GM21515 (cell line): ENCODE measurements around the gene FUT6.
A peak's percentile ranks its signal among the peaks of the same experiment; 100 is the strongest.

Experiments
- ATAC-seq: cut with Tn5 transposase; IDR thresholded peaks from one replicate; pipeline ENCODE4 v1.9.1; 2021; ENCODE audit not compliant: unreplicated experiment

FUT6 gene

GRCh38 chr19:5827891-5828660 is 11.4 kb downstream of the FUT6 start:
- peak; percentile 56 for ATAC-seq

GRCh38 chr19:5827342-5827890 is 12.1 kb downstream of the FUT6 start:
- ATAC-seq, result no peak

- no peak for ATAC-seq
Observed at GRCh38 chr19:5826531-5827341, 12.8 kb downstream of the FUT6 start.

- no peak for ATAC-seq
Observed at GRCh38 chr19:5825178-5825577, 14.3 kb downstream of the FUT6 start.

DNA sequence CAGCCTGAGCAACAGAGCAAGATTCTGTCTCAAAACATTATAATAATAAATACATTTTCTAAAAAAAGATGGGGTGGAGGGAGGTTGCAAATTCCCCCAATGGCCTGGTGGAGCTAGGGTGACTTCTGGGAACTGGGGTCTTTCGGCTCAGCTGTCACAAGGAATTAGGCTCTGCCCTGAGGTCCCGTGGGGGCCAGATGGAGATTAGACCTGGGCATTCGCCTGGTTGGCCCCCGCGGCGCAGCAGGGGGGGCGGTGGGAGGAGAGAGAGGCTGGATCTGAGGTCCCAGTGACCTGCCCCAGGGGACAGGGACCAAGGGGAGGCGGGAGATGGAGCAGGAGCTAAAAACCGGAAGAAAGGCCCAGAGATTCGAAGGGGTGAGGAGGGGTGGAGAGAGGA is 14.8 kb downstream of the FUT6 start:
- no peak for ATAC-seq

DNA sequence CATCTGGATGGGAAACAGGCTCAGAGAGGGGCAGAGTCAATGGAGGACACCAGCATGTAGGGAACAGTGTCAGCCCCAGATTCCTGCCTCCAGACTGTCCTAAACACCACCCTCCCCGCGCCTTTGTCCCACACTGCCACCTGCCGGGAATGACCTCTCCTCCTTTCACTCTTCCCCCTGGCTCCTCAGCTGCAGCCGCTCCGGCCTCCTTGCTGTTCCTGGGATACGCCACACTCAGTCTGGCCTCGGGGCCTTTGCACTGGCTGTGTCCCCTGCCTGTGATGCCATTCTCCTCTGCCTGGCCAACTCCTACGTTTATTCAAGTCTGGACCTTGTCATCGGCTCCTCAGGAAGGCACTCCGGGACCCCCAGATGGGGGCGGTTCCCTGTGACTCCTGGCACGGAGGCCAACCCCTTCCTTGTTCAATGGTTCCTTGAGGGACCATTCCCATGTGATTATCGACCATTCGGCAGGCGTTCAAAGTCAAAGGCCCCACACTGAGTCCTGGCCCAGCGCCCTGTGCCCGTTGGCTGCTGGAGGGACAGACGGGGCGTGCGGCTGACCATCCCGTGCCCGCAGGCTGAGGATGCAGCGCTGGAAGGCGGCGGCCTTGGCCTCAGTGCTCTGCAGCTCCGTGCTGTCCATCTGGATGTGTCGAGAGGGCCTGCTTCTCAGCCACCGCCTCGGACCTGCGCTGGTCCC is 15.8 kb downstream of the FUT6 start:
- no peak for ATAC-seq

DNA sequence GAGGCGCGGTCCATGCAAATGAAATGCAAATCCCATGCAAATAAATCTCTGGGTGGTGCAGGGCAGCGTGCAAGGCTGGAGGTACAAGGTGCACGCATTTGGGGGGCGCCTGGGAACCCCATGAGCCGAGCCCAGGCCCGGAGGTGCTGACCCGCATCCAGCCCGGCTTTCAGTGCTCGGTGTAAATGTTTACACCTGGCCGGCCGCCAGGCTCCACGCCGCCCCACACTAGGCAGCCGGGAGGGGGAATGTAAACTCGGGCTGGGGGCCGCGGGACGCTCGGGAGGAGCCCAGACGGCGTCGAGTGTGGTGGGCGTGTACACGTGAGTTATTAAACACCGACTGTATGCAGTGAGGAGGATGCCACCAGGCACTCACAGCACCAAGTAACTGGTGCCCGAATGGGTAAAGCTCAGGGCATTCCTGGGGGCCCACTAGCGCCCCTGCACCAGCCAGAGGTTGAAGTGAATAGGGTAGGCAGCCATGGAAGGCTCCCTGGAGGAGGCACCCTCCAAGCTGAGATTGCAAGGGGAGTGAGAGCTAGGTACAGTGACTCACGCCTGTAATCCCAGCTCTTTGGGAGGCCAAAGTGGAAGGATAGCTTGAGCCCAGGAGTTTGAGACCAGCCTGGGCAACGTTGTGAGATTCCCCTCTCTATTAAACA is 17.2 kb downstream of the FUT6 start:
- no peak for ATAC-seq

DNA sequence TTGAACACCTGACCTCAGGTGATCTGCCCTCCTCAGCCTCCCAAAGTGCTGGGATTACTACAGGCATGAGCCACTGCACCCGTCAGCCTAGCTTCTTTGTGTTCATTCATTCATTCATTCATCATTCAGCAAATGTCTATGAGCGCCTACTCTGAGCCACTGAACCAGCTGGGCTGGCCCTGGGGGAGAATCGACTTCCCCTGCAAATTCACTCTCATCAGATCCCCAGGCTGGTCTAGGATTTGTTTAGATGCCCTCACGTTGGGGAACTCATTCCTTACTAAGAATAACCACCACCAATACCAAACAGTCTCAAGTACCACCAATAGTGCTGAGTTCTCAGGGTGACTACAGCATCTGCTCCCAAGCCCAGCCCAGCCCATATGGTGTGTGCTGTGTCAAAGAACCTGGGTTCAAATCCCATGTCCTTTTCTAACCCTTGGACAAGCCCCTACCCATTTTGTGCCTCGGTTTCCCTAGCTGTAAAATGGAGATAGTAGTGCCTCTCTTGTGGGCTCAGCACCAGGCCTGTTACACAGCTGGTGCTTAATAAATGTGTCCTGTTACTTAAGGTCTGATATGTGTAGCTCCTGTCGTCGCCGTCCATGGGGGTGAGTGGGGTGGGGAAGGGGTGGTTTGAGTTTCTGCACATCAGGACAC is 17.9 kb downstream of the FUT6 start:
- ATAC-seq, result no peak

DNA sequence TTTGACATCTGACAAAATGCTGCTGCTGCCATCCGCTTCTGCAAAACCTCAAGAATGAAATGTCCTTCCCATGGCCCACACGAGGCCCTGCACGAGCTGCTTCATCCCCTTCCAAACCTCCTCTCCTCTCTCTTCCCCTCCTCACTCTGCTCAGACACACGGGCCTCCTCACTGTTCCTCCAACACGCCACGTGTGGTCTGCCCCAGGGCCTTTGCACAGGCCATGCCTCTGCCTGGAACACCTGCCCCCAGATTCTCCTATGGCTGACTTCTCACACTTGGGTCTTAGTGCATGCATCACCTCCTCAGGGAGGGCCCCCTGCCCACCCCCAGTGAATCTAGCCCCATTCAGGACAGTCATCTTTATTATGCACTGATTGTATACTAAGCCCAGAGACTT is 18.7 kb downstream of the FUT6 start:
- ATAC-seq, result no peak

- ATAC-seq, result no peak
Observed at GRCh38 chr19:5818594-5818993, 20.9 kb downstream of the FUT6 start.

DNA sequence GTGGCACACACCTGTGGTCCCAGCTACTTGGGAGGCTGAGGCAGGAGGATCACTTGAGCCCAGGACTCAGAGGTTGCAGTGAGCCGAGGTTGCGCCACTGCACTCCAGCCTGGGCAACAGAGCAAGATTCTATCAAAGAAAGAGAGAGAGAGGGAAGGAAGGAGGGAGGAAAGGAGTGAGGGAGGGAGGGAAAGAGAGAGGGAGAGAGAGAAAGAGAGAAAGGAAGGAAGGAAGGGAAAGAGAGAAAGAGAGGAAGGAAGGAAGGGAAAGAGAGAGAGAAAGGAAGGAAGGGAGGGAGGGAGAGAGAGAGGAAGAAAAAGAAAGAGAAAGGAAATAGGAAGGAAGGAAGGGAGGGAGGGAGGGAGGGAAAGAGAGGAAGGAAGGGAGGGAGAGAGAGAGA is 22.3 kb downstream of the FUT6 start:
- no peak for ATAC-seq

- ATAC-seq, result no peak
Observed at GRCh38 chr19:5814852-5815246, 24.7 kb downstream of the FUT6 start.

GRCh38 chr19:5814123-5814851 is 25.2 kb downstream of the FUT6 start:
- no peak for ATAC-seq

DNA sequence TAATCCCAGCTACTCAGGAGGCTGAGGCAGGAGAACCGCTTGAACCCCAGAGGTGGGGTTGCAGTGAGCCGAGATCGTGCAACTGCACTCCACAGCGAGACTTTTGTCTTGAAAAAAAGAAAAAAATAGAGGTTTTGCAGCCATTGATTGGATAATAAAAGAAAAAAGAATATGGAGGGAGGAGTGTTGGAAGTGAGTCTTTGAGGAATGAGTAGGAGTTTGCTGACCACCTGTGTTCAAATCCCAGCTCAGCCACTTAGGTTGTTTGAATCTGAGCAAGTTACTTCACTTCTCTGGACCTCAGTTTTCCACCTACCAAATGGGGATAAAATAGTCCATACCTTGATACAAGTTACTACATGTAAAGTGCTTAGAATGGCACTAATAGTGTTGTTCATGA is 28.4 kb downstream of the FUT6 start:
- no peak for ATAC-seq

DNA sequence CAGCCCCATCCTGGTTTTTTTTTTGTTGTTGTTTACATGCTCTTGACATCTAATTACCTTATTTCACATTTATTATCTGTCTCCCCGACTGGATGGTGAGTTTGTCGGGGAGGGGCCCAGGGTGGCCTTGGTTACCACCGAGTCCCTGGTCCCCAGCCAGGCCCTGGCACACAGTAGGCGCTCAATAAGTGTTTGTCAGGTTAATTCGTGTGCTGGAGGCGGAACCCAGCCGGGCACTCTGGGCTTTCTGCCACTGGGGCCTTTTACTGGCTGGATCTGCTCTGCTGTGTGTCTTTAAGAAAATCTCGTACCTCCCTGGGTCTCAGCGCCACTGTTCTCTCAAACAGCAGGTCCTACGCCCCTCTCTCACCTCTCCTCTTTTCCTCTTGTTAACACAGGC is 30.0 kb downstream of the FUT6 start:
- no peak for ATAC-seq

- no peak for ATAC-seq
Observed at GRCh38 chr19:5809053-5809452, 30.4 kb downstream of the FUT6 start.

- ATAC-seq, result no peak
Observed at GRCh38 chr19:5808120-5808816, 31.2 kb downstream of the FUT6 start.

DNA sequence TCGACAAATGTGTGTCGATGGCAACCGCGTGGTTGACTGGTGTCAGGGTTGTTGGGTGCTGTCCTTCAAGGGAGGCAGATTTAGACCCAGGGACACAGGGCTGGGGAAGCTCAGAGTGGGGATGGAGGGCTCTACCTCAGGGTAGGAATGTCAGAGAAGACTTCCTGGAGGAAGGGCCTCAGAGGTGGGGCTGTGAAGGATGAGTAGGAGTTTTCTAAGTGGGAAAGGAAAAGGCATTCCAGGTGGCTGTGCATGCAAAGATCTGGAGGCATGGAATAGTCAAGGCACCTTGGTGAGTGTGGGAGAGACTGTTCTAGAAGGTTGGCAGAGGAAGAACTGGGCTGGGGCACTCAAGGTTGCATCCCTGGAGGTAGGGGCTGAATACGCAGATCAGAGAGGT is 32.6 kb downstream of the FUT6 start:
- ATAC-seq, result no peak

GRCh38 chr19:5806133-5806489 is 33.4 kb downstream of the FUT6 start:
- no peak for ATAC-seq
